ENCODE measurements around the gene ADAMTS16.

DNA sequence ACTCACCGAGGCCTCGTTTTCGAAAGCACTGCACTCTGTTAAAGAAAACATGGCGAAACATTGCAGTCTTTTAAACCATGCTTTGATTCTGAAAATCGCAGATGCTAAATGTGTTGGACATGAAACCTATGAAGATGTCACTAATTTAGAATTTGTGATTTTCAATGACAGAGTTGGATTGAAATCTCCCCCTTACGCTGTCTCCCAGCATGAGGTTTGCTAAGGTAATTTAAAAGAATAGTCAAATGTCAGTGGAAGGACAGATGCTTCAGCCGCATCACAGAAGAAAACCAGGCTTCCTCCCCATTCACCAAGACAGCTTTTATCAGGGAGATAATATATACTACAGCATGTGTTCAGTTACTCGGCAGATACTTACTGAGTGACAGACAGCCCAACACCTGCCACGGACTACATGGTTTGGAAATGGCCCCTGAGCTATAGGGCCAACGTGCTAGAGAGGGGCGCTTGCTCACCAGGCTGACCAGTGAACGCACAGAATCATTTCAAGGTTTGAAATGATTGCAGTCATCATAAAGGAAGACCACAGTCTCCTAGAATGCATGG lies 136.9 kb downstream of the ADAMTS16 start:
- TF ChIP-seq POLR2AphosphoS5 (IDR thresholded peaks at IDR 0.05; ENCODE audit: borderline replicate concordance, low read depth, low read length) (no peak), EZH2 (IDR thresholded peaks at IDR 0.05) (no peak), FOXP2 (optimal IDR thresholded peaks at IDR 0.05; ENCODE audit: control extremely low read depth, extremely low read length, insufficient read depth) (no peak)
